Measurements from ENCODE around the gene TGFBI. TPM values are rescaled to one million over a fixed set of nuclear protein-coding genes. Genes with fewer than 3 reads are reported as not detected.
A peak's percentile ranks its signal among the peaks of the same experiment; 100 is the strongest.

TGFBI gene
- total and polyA plus RNA-seq, 7 donors, result 18.8 to 35.9 (median 28.3) TPM

GRCh38 chr5:136033848-136034247 lies 5.1 kb downstream of the TGFBI start:
- 60 to 74% (median 61%) methylated on average over 5 of the region's 5 CpGs for WGBS, 3 donors
- ATAC-seq (no peak), DNase-seq (no peak)
- no peaks in the 10 kb centered on the region for H3K9me3 ChIP-seq
- no peak overlapping the region for H3K27ac ChIP-seq
- peaks cover 44% of the 10 kb centered on the region for H3K4me1 ChIP-seq
- H3K4me3 ChIP-seq, result no peak overlapping the region
- H3K36me3 ChIP-seq (ENCODE audit: insufficient read depth in 1 of 2, low read depth in 1 of 2), result no peaks in the 10 kb centered on the region
- intact Hi-C loops (cut with DNase I), result no loop called here
- peaks cover 0 to 3% (median 0%) of the 10 kb centered on the region in 3 donors for H3K27me3 ChIP-seq (ENCODE audit: insufficient read depth in 3 of 3, low read length in 2 of 3)
- TF ChIP-seq CTCF (IDR thresholded peaks at IDR 0.05), result no peak

GRCh38 chr5:136034492-136034891 lies 5.7 kb downstream of the TGFBI start:
- peaks cover 0 to 3% (median 0%) of the 10 kb centered on the region in 3 donors for H3K27me3 ChIP-seq (ENCODE audit: insufficient read depth in 3 of 3, low read length in 2 of 3)
- H3K9me3 ChIP-seq, result peaks cover 3% of the 10 kb centered on the region
- TF ChIP-seq CTCF (IDR thresholded peaks at IDR 0.05), result no peak
- H3K4me3 ChIP-seq, result no peak overlapping the region
- peak overlapping the region; percentile 83 for H3K27ac ChIP-seq
- DNase-seq, result no peak
- no peaks in the 10 kb centered on the region for H3K36me3 ChIP-seq (ENCODE audit: insufficient read depth in 1 of 2, low read depth in 1 of 2)
- intact Hi-C loops (cut with DNase I), result no loop called here
- no peak for ATAC-seq
- peaks cover 44% of the 10 kb centered on the region for H3K4me1 ChIP-seq
- 58 to 68% (median 59%) methylated on average over 1 of the region's 1 CpG for WGBS, 3 donors

GRCh38 chr5:136034984-136035383 lies 6.2 kb downstream of the TGFBI start:
- peaks cover 3% of the 10 kb centered on the region for H3K9me3 ChIP-seq
- peak overlapping the region; percentile 83 for H3K27ac ChIP-seq
- peaks cover 44% of the 10 kb centered on the region for H3K4me1 ChIP-seq
- intact Hi-C loops (cut with DNase I), result no loop called here
- H3K27me3 ChIP-seq (ENCODE audit: insufficient read depth in 3 of 3, low read length in 2 of 3), result peaks cover 0 to 3% (median 0%) of the 10 kb centered on the region in 3 donors
- TF ChIP-seq CTCF (IDR thresholded peaks at IDR 0.05), result no peak
- 27 to 42% (median 31%) methylated on average over 3 of the region's 3 CpGs for WGBS, 3 donors
- peak; percentile 61 to 88 for DNase-seq
- peak; percentile 85 to 89 (median 87) for ATAC-seq
- no peaks in the 10 kb centered on the region for H3K36me3 ChIP-seq (ENCODE audit: insufficient read depth in 1 of 2, low read depth in 1 of 2)
- H3K4me3 ChIP-seq, result no peak overlapping the region

GRCh38 chr5:136035837-136036236 lies 7.0 kb downstream of the TGFBI start:
- Histone ChIP-seq H3K27ac (peak overlapping the region; percentile 83), H3K4me3 (no peak overlapping the region), H3K4me1 (peaks cover 44% of the 10 kb centered on the region), H3K9me3 (peaks cover 3% of the 10 kb centered on the region), H3K36me3 (ENCODE audit: insufficient read depth in 1 of 2, low read depth in 1 of 2) (no peaks in the 10 kb centered on the region), H3K27me3 (ENCODE audit: insufficient read depth in 3 of 3, low read length in 2 of 3) (no peaks in the 10 kb centered on the region)
- intact Hi-C loops (cut with DNase I), result no loop called here
- ATAC-seq, result peak in 3 of 4 donors; percentile 23 to 55 (median 53)
- TF ChIP-seq CTCF (IDR thresholded peaks at IDR 0.05), result no peak
- no peak for DNase-seq
- WGBS, 3 donors, result 50 to 63% (median 52%) methylated on average over 7 of the region's 7 CpGs

GRCh38 chr5:136036293-136036911 lies 7.6 kb downstream of the TGFBI start:
- Histone ChIP-seq H3K27ac (peak overlapping the region; percentile 83), H3K36me3 (ENCODE audit: insufficient read depth in 1 of 2, low read depth in 1 of 2) (no peaks in the 10 kb centered on the region), H3K4me3 (no peak overlapping the region), H3K27me3 (ENCODE audit: insufficient read depth in 3 of 3, low read length in 2 of 3) (no peaks in the 10 kb centered on the region), H3K4me1 (peaks cover 43% of the 10 kb centered on the region), H3K9me3 (peaks cover 3% of the 10 kb centered on the region)
- ATAC-seq, result no peak
- DNase-seq, result no peak
- no peak for TF ChIP-seq CTCF (IDR thresholded peaks at IDR 0.05)
- 71 to 85% (median 83%) methylated on average over 1 of the region's 1 CpG for WGBS, 3 donors
- intact Hi-C loops (cut with DNase I), result no loop called here
